ENCODE data around the gene TRIM2. TPM values are rescaled to one million over a fixed set of nuclear protein-coding genes. Genes with fewer than 3 reads are reported as not detected.

The TRIM2 gene
- total RNA-seq, 1 experiment from 2014 or later = 41.4 TPM

DNA sequence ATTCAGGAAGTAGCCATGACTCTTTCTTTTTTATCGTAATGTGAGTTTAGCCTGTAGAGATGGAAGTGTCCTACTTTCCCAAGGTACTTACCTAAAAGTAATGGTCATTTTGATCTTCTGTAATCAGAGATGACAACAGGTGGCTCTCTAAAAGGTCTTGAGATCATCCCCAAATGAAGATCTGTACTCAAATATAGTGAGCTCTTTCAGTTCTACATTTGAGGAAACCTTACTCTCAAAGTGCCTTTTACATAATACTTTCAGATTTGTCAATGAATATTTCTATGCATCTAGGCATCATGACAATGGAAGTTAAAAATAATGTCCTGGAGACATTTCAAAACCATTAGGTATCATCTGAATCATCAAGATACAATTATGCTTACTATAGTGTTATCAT lies 123.0 kb downstream of the TRIM2 start:
- ATAC-seq (no peak), DNase-seq (ENCODE audit: low read depth, low spot score) (no peak)
- H3K4me2 ChIP-seq (ENCODE audit: low read length) = peak overlapping the region; percentile 57
- H3K79me2 ChIP-seq (ENCODE audit: insufficient read depth, low read length) = no peaks in the 10 kb centered on the region
- POLR2A ChIA-PET = no interaction called here
- RAD21 ChIA-PET (ENCODE audit: low non-redundant PET in 1 of 2, low total read pairs in 2 of 2, uncharacterized antibody in 2 of 2, unreplicated experiment in 2 of 2) = interaction anchor here in 1 of 2 experiments (0.6 kb wide), 1 partner anchor 119 kb away, joined by 3 read pairs; no protein-coding TSS in a partner anchor
- 0 out of 2 replicates have a peak, but pooled peaks cover 2% of the 10 kb centered on the region for H3K9me2 ChIP-seq (ENCODE audit: insufficient read depth)
- H3K9ac ChIP-seq (ENCODE audit: low read length) = no peak overlapping the region
- intact Hi-C loops (cut with micrococcal nuclease) = no loop called here
- H3K27me3 ChIP-seq (ENCODE audit: insufficient read depth, low read length) = no peaks in the 10 kb centered on the region
- TF ChIP-seq MAX (IDR thresholded peaks at IDR 0.05) = no peak
- no peak for TF ChIP-seq EZH2 (IDR thresholded peaks at IDR 0.05)
- no peak for TF ChIP-seq ZFX (IDR thresholded peaks at IDR 0.05)
- TF ChIP-seq TCF7L2 (IDR thresholded peaks at IDR 0.05; ENCODE audit: borderline replicate concordance, extremely low read depth, insufficient read depth, insufficient read length) = no peak
- TF ChIP-seq CEBPB (IDR thresholded peaks at IDR 0.05; ENCODE audit: low read depth) = no peak
- TF ChIP-seq ELF1 (IDR thresholded peaks at IDR 0.05; ENCODE audit: borderline replicate concordance, low read depth) = no peak
- no TSS peak for BruUV-seq (replicated peaks)
- CTCF ChIA-PET = no interaction called here
- no peak overlapping the region for H2AFZ ChIP-seq (ENCODE audit: low read depth, low read length, poor library complexity, severe bottlenecking)
- H3K4me3 ChIP-seq (replicated peaks in 1 of 2; ENCODE audit: low read depth in 1 of 2, low read length in 2 of 2) = no peak overlapping the region
- H3K27ac ChIP-seq (ENCODE audit: low read depth, low read length) = no peak overlapping the region
- H3K4me1 ChIP-seq (ENCODE audit: control insufficient read depth in 1 of 2, insufficient read depth in 2 of 2, low read length in 2 of 2) = peaks cover 7 to 12% of the 10 kb centered on the region in 2 experiments; a peak in 3 of 4 replicates
- H3K9me3 ChIP-seq (ENCODE audit: control insufficient read depth in 1 of 2, insufficient read depth in 1 of 2, low read depth in 1 of 2, low read length in 2 of 2) = no peaks in the 10 kb centered on the region
- H3K36me3 ChIP-seq (ENCODE audit: control insufficient read depth in 1 of 2, insufficient read depth in 2 of 2, low read length in 2 of 2) = no peaks in the 10 kb centered on the region
- H4K20me1 ChIP-seq (ENCODE audit: insufficient read depth) = no peaks in the 10 kb centered on the region

GRCh38 chr4:153332936-153333335 lies 128.7 kb downstream of the TRIM2 start:
- no peak overlapping the region for H3K27ac ChIP-seq (ENCODE audit: low read depth, low read length)
- CTCF ChIA-PET = no interaction called here
- DNase-seq (ENCODE audit: low read depth, low spot score) (no peak), ATAC-seq (no peak)
- no peaks in the 10 kb centered on the region for H3K79me2 ChIP-seq (ENCODE audit: insufficient read depth, low read length)
- BruUV-seq (replicated peaks) = no TSS peak
- RAD21 ChIA-PET (ENCODE audit: low non-redundant PET in 1 of 2, low total read pairs in 2 of 2, uncharacterized antibody in 2 of 2, unreplicated experiment in 2 of 2) = no interaction called here
- H3K4me2 ChIP-seq (ENCODE audit: low read length) = no peak overlapping the region
- H3K9ac ChIP-seq (ENCODE audit: low read length) = no peak overlapping the region
- H3K9me3 ChIP-seq (ENCODE audit: control insufficient read depth in 1 of 2, insufficient read depth in 1 of 2, low read depth in 1 of 2, low read length in 2 of 2) = no peaks in the 10 kb centered on the region
- H3K4me1 ChIP-seq (ENCODE audit: control insufficient read depth in 1 of 2, insufficient read depth in 2 of 2, low read length in 2 of 2) = no peaks in the 10 kb centered on the region
- no peak overlapping the region for H2AFZ ChIP-seq (ENCODE audit: low read depth, low read length, poor library complexity, severe bottlenecking)
- no peak for TF ChIP-seq FOSL1 (IDR thresholded peaks at IDR 0.05; ENCODE audit: low read depth)
- TF ChIP-seq ATF3 (IDR thresholded peaks at IDR 0.05) = no peak
- TF ChIP-seq MAX (IDR thresholded peaks at IDR 0.05) = no peak
- no peak for TF ChIP-seq ZBTB33 (IDR thresholded peaks at IDR 0.05; ENCODE audit: extremely low read depth, insufficient replicate concordance, low read length)
- no peak for TF ChIP-seq ZNF274 (IDR thresholded peaks at IDR 0.05; ENCODE audit: low read depth, low read length)
- TF ChIP-seq SRF (IDR thresholded peaks at IDR 0.05; ENCODE audit: low read depth) = no peak
- TF ChIP-seq TCF7L2 (IDR thresholded peaks at IDR 0.05; ENCODE audit: borderline replicate concordance, extremely low read depth, insufficient read depth, insufficient read length) = no peak
- no peak for TF ChIP-seq JUND (IDR thresholded peaks at IDR 0.05)
- no peak for TF ChIP-seq POLR2A (IDR thresholded peaks at IDR 0.05; ENCODE audit: borderline replicate concordance, extremely low read depth, insufficient read depth, insufficient read length)
- no peak for TF ChIP-seq CEBPB (IDR thresholded peaks at IDR 0.05; ENCODE audit: low read depth)
- no peak for TF ChIP-seq EGR1 (IDR thresholded peaks at IDR 0.05; ENCODE audit: low read depth)
- 0 out of 2 replicates have a peak, but pooled peaks cover 2% of the 10 kb centered on the region for H3K9me2 ChIP-seq (ENCODE audit: insufficient read depth)
- H4K20me1 ChIP-seq (ENCODE audit: insufficient read depth) = no peaks in the 10 kb centered on the region
- POLR2A ChIA-PET = no interaction called here
- no peaks in the 10 kb centered on the region; a peak in 1 of 4 replicates for H3K36me3 ChIP-seq (ENCODE audit: control insufficient read depth in 1 of 2, insufficient read depth in 2 of 2, low read length in 2 of 2)
- H3K27me3 ChIP-seq (ENCODE audit: insufficient read depth, low read length) = no peaks in the 10 kb centered on the region
- H3K4me3 ChIP-seq (replicated peaks in 1 of 2; ENCODE audit: low read depth in 1 of 2, low read length in 2 of 2) = no peak overlapping the region
- intact Hi-C loops (cut with micrococcal nuclease) = no loop called here

Data from HCT116 (cell line).